Osteoblast (primary cell): Measurements from ENCODE around the gene CHRNB1. TPM values are rescaled to one million over a fixed set of nuclear protein-coding genes. Genes with fewer than 3 reads are reported as not detected.

Experiments used
- DNase-seq: peaks from one replicate; pipeline ENCODE4 v3.0.0; 2011; ENCODE audit warnings: low spot score, mixed read lengths; ENCODE audit not compliant: insufficient read length; ENCODE audit errors: missing footprints
- H2AFZ ChIP-seq: 2 replicates; pipeline ENCODE4 v1.6.0; 2011; ENCODE audit warnings: mild to moderate bottlenecking, low read length
- H3K27ac ChIP-seq: 2 replicates; pipeline ENCODE4 v1.5.1; 2011; ENCODE audit warnings: mild to moderate bottlenecking, low read depth, low read length, moderate library complexity
- H3K27me3 ChIP-seq: 2 replicates; pipeline ENCODE4 v1.6.0; 2012; ENCODE audit warnings: mild to moderate bottlenecking, control low read depth, inconsistent platforms, low read length, moderate library complexity; ENCODE audit not compliant: insufficient read depth
- H3K36me3 ChIP-seq: 2 replicates; pipeline ENCODE4 v1.5.1; 2011; ENCODE audit warnings: mild to moderate bottlenecking, low read length, control low read depth, moderate library complexity; ENCODE audit not compliant: insufficient read depth
- H3K4me1 ChIP-seq: 2 replicates; pipeline ENCODE4 v1.5.1; 2011; ENCODE audit warnings: mild to moderate bottlenecking, low read length, control low read depth, moderate library complexity; ENCODE audit not compliant: insufficient read depth
- H3K4me2 ChIP-seq: 2 replicates; pipeline ENCODE4 v1.6.0; 2011; ENCODE audit warnings: mild to moderate bottlenecking, low read length; ENCODE audit not compliant: insufficient read depth
- H3K4me3 ChIP-seq: fragments of 200-600 bp; sonication (generic); 3 replicates; pipeline ENCODE4 v1.5.1; 2012; ENCODE audit warnings: mild to moderate bottlenecking, low read length, inconsistent platforms; ENCODE audit not compliant: insufficient read depth
- H3K79me2 ChIP-seq: 2 replicates; pipeline ENCODE4 v1.6.0; 2012; ENCODE audit warnings: mild to moderate bottlenecking, low read length, control low read depth, inconsistent platforms; ENCODE audit not compliant: insufficient read depth
- H3K9me3 ChIP-seq: 2 replicates; pipeline ENCODE4 v1.5.1; 2011; ENCODE audit warnings: low read depth, low read length, control low read depth
- H4K20me1 ChIP-seq: 2 replicates; pipeline ENCODE4 v1.6.0; 2012; ENCODE audit warnings: mild to moderate bottlenecking, low read length, control low read depth; ENCODE audit not compliant: insufficient read depth
- total RNA-seq: library from RNA; depleted of rRNA; stranded (reverse); fragments of >200 nt; gene quantifications from 2 replicates; pipeline ENCODE4 v1.2.3, GENCODE V29; 2012
- TF ChIP-seq, protein P1 (sequence below): IDR thresholded peaks from 2 replicates; pipeline ENCODE4 v1.5.1; 2011; ENCODE audit warnings: mild to moderate bottlenecking, low read depth, low read length, moderate library complexity; ENCODE audit errors: extremely low read depth

The CHRNB1 gene
- total RNA-seq, 1 donor = 5.4 TPM

- H3K27ac ChIP-seq = no peak overlapping the region
- H3K36me3 ChIP-seq = peaks cover 7% of the 10 kb centered on the region
- no peak for DNase-seq
- H3K9me3 ChIP-seq = no peaks in the 10 kb centered on the region
- H3K4me2 ChIP-seq = no peak overlapping the region
- H3K4me1 ChIP-seq = peaks cover 20% of the 10 kb centered on the region
- H3K79me2 ChIP-seq = peaks cover 98% of the 10 kb centered on the region
- TF ChIP-seq, protein P1, sequence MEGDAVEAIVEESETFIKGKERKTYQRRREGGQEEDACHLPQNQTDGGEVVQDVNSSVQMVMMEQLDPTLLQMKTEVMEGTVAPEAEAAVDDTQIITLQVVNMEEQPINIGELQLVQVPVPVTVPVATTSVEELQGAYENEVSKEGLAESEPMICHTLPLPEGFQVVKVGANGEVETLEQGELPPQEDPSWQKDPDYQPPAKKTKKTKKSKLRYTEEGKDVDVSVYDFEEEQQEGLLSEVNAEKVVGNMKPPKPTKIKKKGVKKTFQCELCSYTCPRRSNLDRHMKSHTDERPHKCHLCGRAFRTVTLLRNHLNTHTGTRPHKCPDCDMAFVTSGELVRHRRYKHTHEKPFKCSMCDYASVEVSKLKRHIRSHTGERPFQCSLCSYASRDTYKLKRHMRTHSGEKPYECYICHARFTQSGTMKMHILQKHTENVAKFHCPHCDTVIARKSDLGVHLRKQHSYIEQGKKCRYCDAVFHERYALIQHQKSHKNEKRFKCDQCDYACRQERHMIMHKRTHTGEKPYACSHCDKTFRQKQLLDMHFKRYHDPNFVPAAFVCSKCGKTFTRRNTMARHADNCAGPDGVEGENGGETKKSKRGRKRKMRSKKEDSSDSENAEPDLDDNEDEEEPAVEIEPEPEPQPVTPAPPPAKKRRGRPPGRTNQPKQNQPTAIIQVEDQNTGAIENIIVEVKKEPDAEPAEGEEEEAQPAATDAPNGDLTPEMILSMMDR = no peak
- peaks cover 84% of the 10 kb centered on the region for H4K20me1 ChIP-seq
- no peaks in the 10 kb centered on the region for H3K27me3 ChIP-seq
- H2AFZ ChIP-seq = no peak overlapping the region
- no peak overlapping the region for H3K4me3 ChIP-seq
Measured at GRCh38 chr17:7490144-7490543, 45.3 kb downstream of the CHRNB1 start.

GRCh38 chr17:7491583-7491982 lies 46.7 kb downstream of the CHRNB1 start:
- DNase-seq = no peak
- H3K9me3 ChIP-seq = no peaks in the 10 kb centered on the region
- H3K27me3 ChIP-seq = no peaks in the 10 kb centered on the region
- H2AFZ ChIP-seq = no peak overlapping the region
- peaks cover 100% of the 10 kb centered on the region for H3K79me2 ChIP-seq
- H4K20me1 ChIP-seq = peaks cover 83% of the 10 kb centered on the region
- H3K27ac ChIP-seq = no peak overlapping the region
- peaks cover 17% of the 10 kb centered on the region for H3K36me3 ChIP-seq
- peaks cover 13% of the 10 kb centered on the region for H3K4me1 ChIP-seq
- no peak overlapping the region for H3K4me3 ChIP-seq
- no peak overlapping the region for H3K4me2 ChIP-seq
- TF ChIP-seq, protein P1 = no peak

GRCh38 chr17:7493941-7494340 lies 49.1 kb downstream of the CHRNB1 start:
- Histone ChIP-seq H3K27ac (no peak overlapping the region), H3K4me2 (no peak overlapping the region), H2AFZ (no peak overlapping the region), H3K9me3 (no peaks in the 10 kb centered on the region), H3K36me3 (peaks cover 37% of the 10 kb centered on the region), H3K4me1 (no peaks in the 10 kb centered on the region), H3K4me3 (no peak overlapping the region), H4K20me1 (peaks cover 81% of the 10 kb centered on the region), H3K79me2 (peaks cover 97% of the 10 kb centered on the region), H3K27me3 (no peaks in the 10 kb centered on the region)
- TF ChIP-seq, protein P1 = no peak
- peak; percentile 51 for DNase-seq

DNA sequence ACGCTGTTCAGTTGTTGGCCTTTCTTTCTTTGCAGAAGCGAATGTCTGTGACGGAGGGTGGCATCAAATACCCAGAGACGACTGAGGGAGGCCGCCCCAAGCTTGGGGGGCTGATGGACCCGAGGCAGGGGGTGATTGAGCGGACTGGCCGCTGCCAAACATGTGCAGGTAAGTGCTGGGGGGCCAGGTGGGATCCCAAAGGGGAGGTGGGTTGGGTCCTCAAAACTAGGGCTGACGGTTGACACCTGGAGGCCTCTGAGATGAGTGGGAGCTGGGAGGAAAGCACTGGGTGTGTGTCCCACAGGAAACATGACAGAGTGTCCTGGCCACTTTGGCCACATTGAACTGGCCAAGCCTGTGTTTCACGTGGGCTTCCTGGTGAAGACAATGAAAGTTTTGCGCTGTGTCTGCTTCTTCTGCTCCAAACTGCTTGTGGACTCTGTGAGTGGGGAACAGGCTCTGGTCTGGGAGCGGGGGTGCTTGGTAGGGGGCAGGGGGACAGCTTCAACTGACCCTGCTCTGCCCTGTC lies 51.1 kb downstream of the CHRNB1 start:
- peaks cover 65% of the 10 kb centered on the region for H4K20me1 ChIP-seq
- peaks cover 53% of the 10 kb centered on the region for H3K36me3 ChIP-seq
- H3K27ac ChIP-seq = no peak overlapping the region
- H3K27me3 ChIP-seq = no peaks in the 10 kb centered on the region
- TF ChIP-seq, protein P1 = no peak
- no peaks in the 10 kb centered on the region for H3K4me1 ChIP-seq
- no peaks in the 10 kb centered on the region for H3K9me3 ChIP-seq
- H2AFZ ChIP-seq = no peak overlapping the region
- H3K4me2 ChIP-seq = no peak overlapping the region
- no peak overlapping the region for H3K4me3 ChIP-seq
- no peak for DNase-seq
- peaks cover 83% of the 10 kb centered on the region for H3K79me2 ChIP-seq
